ENCODE data around the gene MPG. TPM values are rescaled to one million over a fixed set of nuclear protein-coding genes. Genes with fewer than 3 reads are reported as not detected.

MPG gene
- total RNA-seq, 1 experiment from 2014 or later: 32.6 TPM

DNA sequence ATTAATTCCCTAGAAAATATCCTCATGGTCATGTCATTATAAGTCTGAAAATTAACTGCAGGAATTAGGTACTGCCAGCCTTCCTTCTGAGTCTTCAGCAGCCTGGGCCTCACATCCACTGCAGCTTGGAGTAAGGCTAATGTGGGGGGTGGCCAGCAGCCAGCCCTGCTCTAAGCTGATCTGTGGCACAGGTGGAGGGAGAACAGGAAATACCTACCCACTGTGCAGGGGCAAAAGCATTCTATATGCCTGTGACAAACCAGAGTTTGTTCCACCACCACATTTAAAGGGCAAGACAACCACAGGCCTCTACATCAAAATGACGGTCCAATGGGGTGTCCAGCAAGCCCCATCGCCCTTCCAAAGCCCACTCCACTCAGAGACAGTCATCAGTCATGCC is 51.0 kb downstream of the MPG start:
- Histone ChIP-seq H3K9me3 (ENCODE audit: control insufficient read depth in 1 of 2, insufficient read depth in 1 of 2, low read depth in 1 of 2, low read length in 2 of 2) (no peaks in the 10 kb centered on the region), H3K79me2 (ENCODE audit: insufficient read depth, low read length) (peaks cover 42% of the 10 kb centered on the region), H4K20me1 (ENCODE audit: insufficient read depth) (no peaks in the 10 kb centered on the region), H3K27me3 (ENCODE audit: insufficient read depth, low read length) (no peaks in the 10 kb centered on the region), H3K4me3 (replicated peaks in 1 of 2; ENCODE audit: low read depth in 1 of 2, low read length in 2 of 2) (no peak overlapping the region), H3K4me2 (ENCODE audit: low read length) (no peak overlapping the region), H3K9ac (ENCODE audit: low read length) (no peak overlapping the region), H2AFZ (ENCODE audit: low read depth, low read length, poor library complexity, severe bottlenecking) (no peak overlapping the region), H3K27ac (ENCODE audit: low read depth, low read length) (no peak overlapping the region), H3K4me1 (ENCODE audit: control insufficient read depth in 1 of 2, insufficient read depth in 2 of 2, low read length in 2 of 2) (no peaks in the 10 kb centered on the region), H3K9me2 (ENCODE audit: insufficient read depth) (no peaks in the 10 kb centered on the region), H3K36me3 (ENCODE audit: control insufficient read depth in 1 of 2, insufficient read depth in 2 of 2, low read length in 2 of 2) (no peaks in the 10 kb centered on the region)
- ChIA-PET RAD21 (ENCODE audit: low non-redundant PET in 1 of 2, low total read pairs in 2 of 2, uncharacterized antibody in 2 of 2, unreplicated experiment in 2 of 2) (no interaction called here), CTCF (no interaction called here), POLR2A (no interaction called here)
- ATAC-seq: no peak
- DNase-seq (ENCODE audit: low read depth, low spot score): no peak
- no TSS peak for BruUV-seq (replicated peaks)
- TF ChIP-seq SIN3A (IDR thresholded peaks at IDR 0.05; ENCODE audit: low read depth): no peak
- TF ChIP-seq SRF (IDR thresholded peaks at IDR 0.05; ENCODE audit: low read depth): no peak
- no peak for TF ChIP-seq EZH2 (IDR thresholded peaks at IDR 0.05)
- TF ChIP-seq EZH2phosphoT487 (IDR thresholded peaks at IDR 0.05; ENCODE audit: borderline replicate concordance): no peak
- no peak for TF ChIP-seq POLR2AphosphoS5 (IDR thresholded peaks at IDR 0.05; ENCODE audit: low read depth, low read length)
- no peak for TF ChIP-seq CBX3 (IDR thresholded peaks at IDR 0.05; ENCODE audit: low read depth)
- TF ChIP-seq, protein P1, sequence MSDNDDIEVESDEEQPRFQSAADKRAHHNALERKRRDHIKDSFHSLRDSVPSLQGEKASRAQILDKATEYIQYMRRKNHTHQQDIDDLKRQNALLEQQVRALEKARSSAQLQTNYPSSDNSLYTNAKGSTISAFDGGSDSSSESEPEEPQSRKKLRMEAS (IDR thresholded peaks at IDR 0.05): no peak
- TF ChIP-seq ZNF274 (IDR thresholded peaks at IDR 0.05; ENCODE audit: low read depth, low read length): no peak
- intact Hi-C loops (cut with micrococcal nuclease): no loop called here

DNA sequence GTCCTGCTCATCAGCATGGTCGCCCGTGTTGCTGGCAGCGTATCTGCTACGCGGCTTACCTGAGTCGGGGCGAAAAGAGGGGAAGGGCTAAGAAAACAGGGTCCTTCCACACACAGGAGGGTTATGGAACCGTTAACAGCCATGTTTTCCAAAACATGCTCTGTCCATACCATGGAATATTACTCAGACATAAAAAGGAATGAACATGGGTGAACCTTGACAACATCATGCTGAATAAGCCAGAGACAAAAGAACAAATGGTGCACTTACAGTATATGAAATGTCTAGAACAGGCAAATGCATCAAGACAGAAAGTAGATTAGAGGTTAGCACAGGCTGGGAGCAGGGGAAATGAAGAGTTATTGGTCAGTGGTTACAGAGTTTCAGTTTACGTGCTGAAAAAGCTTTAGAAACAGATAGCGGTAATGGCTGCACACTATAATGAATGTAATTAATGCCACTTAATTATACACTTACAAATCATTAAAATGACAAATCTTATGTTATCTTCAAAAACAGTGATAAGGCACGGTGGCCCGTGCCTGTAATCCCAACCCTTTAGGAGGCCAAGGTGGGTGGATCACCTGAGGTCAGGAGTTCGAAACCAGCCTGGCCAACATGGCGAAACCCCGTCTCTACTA is 52.6 kb downstream of the MPG start:
- H3K4me3 ChIP-seq (replicated peaks in 1 of 2; ENCODE audit: low read depth in 1 of 2, low read length in 2 of 2): no peak overlapping the region
- H3K79me2 ChIP-seq (ENCODE audit: insufficient read depth, low read length): peaks cover 52% of the 10 kb centered on the region
- POLR2A ChIA-PET: no interaction called here
- CTCF ChIA-PET: interaction anchor here (1.2 kb wide), 1 partner anchor 13 kb away, joined by 4 read pairs; no protein-coding TSS in a partner anchor
- no peak overlapping the region for H3K4me2 ChIP-seq (ENCODE audit: low read length)
- no peaks in the 10 kb centered on the region for H4K20me1 ChIP-seq (ENCODE audit: insufficient read depth)
- no TSS peak for BruUV-seq (replicated peaks)
- H3K9me3 ChIP-seq (ENCODE audit: control insufficient read depth in 1 of 2, insufficient read depth in 1 of 2, low read depth in 1 of 2, low read length in 2 of 2): no peaks in the 10 kb centered on the region
- H3K9me2 ChIP-seq (ENCODE audit: insufficient read depth): no peaks in the 10 kb centered on the region
- H3K9ac ChIP-seq (ENCODE audit: low read length): no peak overlapping the region
- intact Hi-C loops (cut with micrococcal nuclease): no loop called here
- no peak overlapping the region for H3K27ac ChIP-seq (ENCODE audit: low read depth, low read length)
- no peaks in the 10 kb centered on the region for H3K36me3 ChIP-seq (ENCODE audit: control insufficient read depth in 1 of 2, insufficient read depth in 2 of 2, low read length in 2 of 2)
- no peaks in the 10 kb centered on the region for H3K27me3 ChIP-seq (ENCODE audit: insufficient read depth, low read length)
- DNase-seq (ENCODE audit: low read depth, low spot score) (no peak), ATAC-seq (no peak)
- TF ChIP-seq SRF (IDR thresholded peaks at IDR 0.05; ENCODE audit: low read depth): no peak
- no peaks in the 10 kb centered on the region for H3K4me1 ChIP-seq (ENCODE audit: control insufficient read depth in 1 of 2, insufficient read depth in 2 of 2, low read length in 2 of 2)
- no peak overlapping the region for H2AFZ ChIP-seq (ENCODE audit: low read depth, low read length, poor library complexity, severe bottlenecking)
- RAD21 ChIA-PET (ENCODE audit: low non-redundant PET in 1 of 2, low total read pairs in 2 of 2, uncharacterized antibody in 2 of 2, unreplicated experiment in 2 of 2): no interaction called here
